Breast epithelium (tissue), 4 donors: ENCODE results near the gene BCL2L11. TPM values are rescaled to one million over a fixed set of nuclear protein-coding genes. Genes with fewer than 3 reads are reported as not detected.

Experiments used
- DNase-seq, 2 donors: peaks; one replicate each; pipeline ENCODE4 v3.0.0-alpha.2; 2019; ENCODE audit warnings: low spot score in 2 of 2
- H3K27ac ChIP-seq, 2 donors: fragments of 200-600 bp; sonication (generic) in 1 of 2; one replicate each; pipeline ENCODE4 v1.5.1; 2016 to 2019; ENCODE audit warnings: mild to moderate bottlenecking in 1 of 2
- H3K27me3 ChIP-seq, 2 donors: fragments of 200-600 bp; sonication (generic) in 1 of 2; one replicate each; pipeline versions ENCODE4 v1.5.1 to v1.6.0; 2017 to 2019; ENCODE audit warnings: control low read depth in 1 of 2, mild to moderate bottlenecking in 1 of 2
- H3K36me3 ChIP-seq: fragments of 200-600 bp; one replicate; pipeline ENCODE4 v1.5.1; 2019
- H3K4me1 ChIP-seq, 2 donors: fragments of 200-600 bp; sonication (generic); one replicate each; pipeline ENCODE4 v1.5.1; 2016 to 2019; ENCODE audit warnings: control low read depth in 1 of 2
- H3K4me3 ChIP-seq, 3 donors: fragments of 200-600 bp; sonication (generic); 1 replicate in 2 of 3; 2 replicates in 1 of 3; pipeline ENCODE4 v1.5.1; 2016 to 2019; ENCODE audit warnings: mild to moderate bottlenecking in 3 of 3, moderate library complexity in 2 of 3
- H3K9me3 ChIP-seq, 2 donors: fragments of 200-600 bp; sonication (generic) in 1 of 2; one replicate each; pipeline ENCODE4 v1.5.1; 2016 to 2019; ENCODE audit warnings: control low read depth in 1 of 2
- POLR2A ChIP-seq: fragments of 450-650 bp; IDR thresholded peaks from one replicate; pipeline ENCODE4 v1.6.1; 2016; ENCODE audit warnings: antibody characterized with exemption, mild to moderate bottlenecking, moderate library complexity
- POLR2AphosphoS5 ChIP-seq, 3 donors: sonication (generic); formaldehyde crosslinking; IDR thresholded peaks; one replicate each; pipeline ENCODE4 v1.6.1; 2017; ENCODE audit warnings: antibody characterized with exemption in 3 of 3
- intact Hi-C: fragments of 100-400 bp; cut with DNase I; formaldehyde crosslinking; loops from one replicate; pipeline ENCODE4 v1.15.1; 2023; ENCODE audit warnings: low total_unique reads
- total RNA-seq, 3 donors: library from RNA; depleted of rRNA; stranded (reverse); fragments of >200 nt; gene quantifications; one replicate each; pipeline ENCODE4 v1.1.0, GENCODE V29; 2016
- TF ChIP-seq, protein P1 (sequence below), 3 donors: fragments of 450-650 bp; IDR thresholded peaks; one replicate each; pipeline ENCODE4 v1.5.1; 2016 to 2017; ENCODE audit warnings: antibody characterized with exemption in 3 of 3, mild to moderate bottlenecking in 3 of 3, moderate library complexity in 3 of 3

The BCL2L11 gene
- total RNA-seq, 3 donors from 2014 or later = 42.6 to 67.3 (median 46.1) TPM

DNA sequence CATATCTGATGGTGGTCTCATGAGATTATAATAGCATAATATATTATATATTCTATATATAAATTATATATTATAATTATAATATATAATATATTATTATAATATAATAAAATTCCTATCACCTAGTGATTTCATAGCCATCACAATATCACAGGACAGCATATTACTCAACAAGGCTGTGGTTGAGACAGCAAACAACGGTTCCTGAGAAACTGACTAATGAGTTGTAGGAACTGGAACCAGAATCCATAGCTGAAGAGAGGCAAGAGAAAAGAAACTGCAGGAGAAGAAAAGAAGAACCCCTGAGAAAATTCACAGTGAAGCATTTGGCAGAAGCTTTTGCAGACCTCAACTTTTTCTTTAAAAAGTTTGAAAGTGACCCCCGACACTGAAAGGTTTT lies 84.0 kb downstream of the BCL2L11 start:
- Histone ChIP-seq H3K36me3 (no peaks in the 10 kb centered on the region), H3K9me3 (no peaks in the 10 kb centered on the region), H3K4me1 (no peaks in the 10 kb centered on the region), H3K27me3 (no peaks in the 10 kb centered on the region), H3K27ac (no peak overlapping the region), H3K4me3 (no peak overlapping the region)
- intact Hi-C loops = no loop called here
- DNase-seq = no peak
- TF ChIP-seq, protein P1, sequence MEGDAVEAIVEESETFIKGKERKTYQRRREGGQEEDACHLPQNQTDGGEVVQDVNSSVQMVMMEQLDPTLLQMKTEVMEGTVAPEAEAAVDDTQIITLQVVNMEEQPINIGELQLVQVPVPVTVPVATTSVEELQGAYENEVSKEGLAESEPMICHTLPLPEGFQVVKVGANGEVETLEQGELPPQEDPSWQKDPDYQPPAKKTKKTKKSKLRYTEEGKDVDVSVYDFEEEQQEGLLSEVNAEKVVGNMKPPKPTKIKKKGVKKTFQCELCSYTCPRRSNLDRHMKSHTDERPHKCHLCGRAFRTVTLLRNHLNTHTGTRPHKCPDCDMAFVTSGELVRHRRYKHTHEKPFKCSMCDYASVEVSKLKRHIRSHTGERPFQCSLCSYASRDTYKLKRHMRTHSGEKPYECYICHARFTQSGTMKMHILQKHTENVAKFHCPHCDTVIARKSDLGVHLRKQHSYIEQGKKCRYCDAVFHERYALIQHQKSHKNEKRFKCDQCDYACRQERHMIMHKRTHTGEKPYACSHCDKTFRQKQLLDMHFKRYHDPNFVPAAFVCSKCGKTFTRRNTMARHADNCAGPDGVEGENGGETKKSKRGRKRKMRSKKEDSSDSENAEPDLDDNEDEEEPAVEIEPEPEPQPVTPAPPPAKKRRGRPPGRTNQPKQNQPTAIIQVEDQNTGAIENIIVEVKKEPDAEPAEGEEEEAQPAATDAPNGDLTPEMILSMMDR (IDR thresholded peaks at IDR 0.05) = no peak
- TF ChIP-seq POLR2A = no peak
- no peak for TF ChIP-seq POLR2AphosphoS5 (IDR thresholded peaks at IDR 0.05)

DNA sequence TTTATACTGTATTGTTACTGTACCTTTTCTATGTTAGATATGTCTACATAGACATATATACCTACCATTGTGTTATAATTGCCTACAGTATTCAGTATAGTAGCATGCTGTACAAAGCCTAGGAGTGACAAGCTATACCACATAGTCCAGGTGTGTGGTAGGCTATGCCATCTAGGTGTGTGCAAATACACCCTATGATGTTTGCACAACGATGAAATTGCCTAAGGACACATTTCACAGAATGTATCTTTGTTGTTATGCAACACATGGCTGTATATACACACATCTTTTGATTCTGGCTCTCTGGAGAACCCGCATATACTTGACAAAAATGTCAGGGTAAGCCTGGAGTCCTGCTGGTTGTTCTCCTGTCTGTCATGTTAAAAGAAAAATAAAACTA lies 85.1 kb downstream of the BCL2L11 start:
- DNase-seq = no peak
- Histone ChIP-seq H3K9me3 (no peaks in the 10 kb centered on the region), H3K4me1 (no peaks in the 10 kb centered on the region), H3K27me3 (no peaks in the 10 kb centered on the region), H3K36me3 (no peaks in the 10 kb centered on the region), H3K4me3 (no peak overlapping the region), H3K27ac (no peak overlapping the region)
- intact Hi-C loops = no loop called here
- no peak for TF ChIP-seq POLR2A
- TF ChIP-seq, protein P1 (IDR thresholded peaks at IDR 0.05) = no peak
- no peak for TF ChIP-seq POLR2AphosphoS5 (IDR thresholded peaks at IDR 0.05)

DNA sequence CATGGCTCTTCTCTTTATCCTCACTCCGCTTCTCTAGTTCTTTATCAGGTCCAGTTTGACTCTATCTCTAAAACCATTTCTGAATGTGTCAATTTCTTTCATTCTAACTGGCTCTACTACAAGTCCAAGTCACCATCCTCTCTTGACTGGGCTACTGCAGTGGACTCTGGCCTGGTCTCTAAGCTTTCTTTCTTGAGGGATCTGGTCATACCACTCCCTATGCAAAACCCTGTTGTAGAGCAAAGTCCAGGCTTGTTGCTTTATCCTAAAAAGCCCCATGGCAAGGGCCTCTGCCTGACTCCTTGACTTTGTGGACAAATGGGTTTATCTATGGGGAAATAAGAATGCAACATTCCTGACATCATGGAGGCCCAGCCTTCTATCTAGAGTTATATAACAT lies 87.1 kb downstream of the BCL2L11 start:
- H3K36me3 ChIP-seq = no peaks in the 10 kb centered on the region
- TF ChIP-seq POLR2AphosphoS5 (IDR thresholded peaks at IDR 0.05) (no peak), POLR2A (no peak)
- TF ChIP-seq, protein P1 (IDR thresholded peaks at IDR 0.05) = no peak
- no peaks in the 10 kb centered on the region for H3K9me3 ChIP-seq
- intact Hi-C loops = no loop called here
- DNase-seq = no peak
- H3K4me1 ChIP-seq = no peaks in the 10 kb centered on the region
- H3K27me3 ChIP-seq = no peaks in the 10 kb centered on the region
- no peak overlapping the region for H3K4me3 ChIP-seq
- H3K27ac ChIP-seq = no peak overlapping the region

DNA sequence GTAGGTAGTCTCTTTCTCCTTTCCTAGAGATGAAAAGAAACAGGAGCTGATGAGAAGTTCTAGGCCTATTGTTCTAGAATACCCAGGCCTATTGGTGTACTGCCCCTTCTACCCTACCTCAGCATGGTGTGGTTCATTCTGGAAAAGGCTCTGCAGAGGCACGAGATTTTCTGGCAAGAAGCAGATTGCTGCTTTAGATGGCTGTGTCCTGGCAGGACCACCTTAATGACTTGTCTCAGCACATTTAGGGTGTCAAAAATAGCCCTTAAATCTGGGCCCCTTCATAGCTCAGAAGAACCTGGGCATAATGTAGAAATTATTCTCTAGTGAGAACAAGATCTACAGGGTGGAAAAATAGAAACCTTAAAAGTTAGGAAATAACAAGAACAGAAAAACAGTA lies 87.9 kb downstream of the BCL2L11 start:
- no peak for DNase-seq

DNA sequence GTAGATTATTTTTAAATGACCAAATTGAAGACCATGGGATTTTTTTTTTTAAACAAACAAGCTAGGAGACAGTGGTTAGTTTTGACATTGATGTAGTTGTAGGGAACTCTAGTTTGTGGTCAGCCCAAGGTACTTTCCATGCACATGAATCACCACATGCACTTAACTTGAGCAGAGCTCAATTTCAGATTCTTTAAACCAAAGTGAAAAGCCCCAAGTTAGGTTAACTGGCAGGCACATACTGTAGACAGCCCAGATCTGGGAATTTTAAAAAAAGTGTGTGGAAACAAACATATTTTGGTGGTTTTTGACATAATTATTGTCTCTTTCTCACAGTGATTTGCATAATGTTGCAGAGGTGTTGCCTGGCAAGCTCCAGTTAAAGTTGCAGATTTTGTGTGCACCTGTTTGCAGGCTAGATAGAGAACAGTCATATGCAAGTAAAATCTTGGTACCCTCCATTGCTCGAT lies 88.4 kb downstream of the BCL2L11 start:
- no peak for DNase-seq

More for the DNA sequence above, 87.9 kb downstream of the BCL2L11 start:
- Histone ChIP-seq H3K27me3 (no peaks in the 10 kb centered on the region), H3K9me3 (no peaks in the 10 kb centered on the region), H3K27ac (no peak overlapping the region), H3K4me1 (no peaks in the 10 kb centered on the region), H3K4me3 (no peak overlapping the region), H3K36me3 (no peaks in the 10 kb centered on the region)
- intact Hi-C loops = no loop called here
- TF ChIP-seq POLR2A (no peak), POLR2AphosphoS5 (IDR thresholded peaks at IDR 0.05) (no peak)
- TF ChIP-seq, protein P1 (IDR thresholded peaks at IDR 0.05) = no peak

More for the DNA sequence above, 88.4 kb downstream of the BCL2L11 start:
- Histone ChIP-seq H3K27me3 (no peaks in the 10 kb centered on the region), H3K4me1 (no peaks in the 10 kb centered on the region), H3K9me3 (no peaks in the 10 kb centered on the region), H3K36me3 (no peaks in the 10 kb centered on the region), H3K27ac (no peak overlapping the region), H3K4me3 (no peak overlapping the region)
- intact Hi-C loops = no loop called here
- no peak for TF ChIP-seq POLR2AphosphoS5 (IDR thresholded peaks at IDR 0.05)
- TF ChIP-seq POLR2A = no peak
- TF ChIP-seq, protein P1 (IDR thresholded peaks at IDR 0.05) = no peak
